Nephron progenitor cell (in vitro differentiated cells): Measurements from ENCODE around the gene PRDM16.
"Not testable (repeated sequence)": the region's sequence is repeated elsewhere in the genome, so short reads cannot be mapped to it uniquely, and the experiment has no call there.

Experiments used
- DNase-seq: peaks from one replicate; pipeline ENCODE4 v3.0.0; 2021
- H3K27ac Mint-ChIP-seq: 2 replicates; pipeline ENCODE4 v1.8.0; 2021; ENCODE audit warnings: mild to moderate bottlenecking, moderate library complexity, mixed read lengths
- H3K27me3 Mint-ChIP-seq: 2 replicates; pipeline ENCODE4 v1.8.0; 2021; ENCODE audit warnings: mild to moderate bottlenecking, low read depth, mixed read lengths; ENCODE audit not compliant: poor library complexity
- H3K36me3 Mint-ChIP-seq: 2 replicates; pipeline ENCODE4 v1.8.0; 2021; ENCODE audit warnings: low read depth, mixed read lengths
- H3K4me1 Mint-ChIP-seq: 2 replicates; pipeline ENCODE4 v1.8.0; 2021; ENCODE audit warnings: mixed read lengths
- H3K4me3 Mint-ChIP-seq: 2 replicates; pipeline ENCODE4 v1.8.0; 2021; ENCODE audit warnings: mild to moderate bottlenecking, moderate library complexity, mixed read lengths
- H3K9me3 Mint-ChIP-seq: 2 replicates; pipeline ENCODE4 v1.8.0; 2021; ENCODE audit warnings: mild to moderate bottlenecking, moderate library complexity, mixed read lengths
- TF ChIP-seq, protein P1 (sequence below): fragments of 200-600 bp; sonication (generic); IDR thresholded peaks from 2 replicates; pipeline ENCODE4 v1.5.0; 2021; ENCODE audit warnings: antibody characterized with exemption

PRDM16 gene

DNA sequence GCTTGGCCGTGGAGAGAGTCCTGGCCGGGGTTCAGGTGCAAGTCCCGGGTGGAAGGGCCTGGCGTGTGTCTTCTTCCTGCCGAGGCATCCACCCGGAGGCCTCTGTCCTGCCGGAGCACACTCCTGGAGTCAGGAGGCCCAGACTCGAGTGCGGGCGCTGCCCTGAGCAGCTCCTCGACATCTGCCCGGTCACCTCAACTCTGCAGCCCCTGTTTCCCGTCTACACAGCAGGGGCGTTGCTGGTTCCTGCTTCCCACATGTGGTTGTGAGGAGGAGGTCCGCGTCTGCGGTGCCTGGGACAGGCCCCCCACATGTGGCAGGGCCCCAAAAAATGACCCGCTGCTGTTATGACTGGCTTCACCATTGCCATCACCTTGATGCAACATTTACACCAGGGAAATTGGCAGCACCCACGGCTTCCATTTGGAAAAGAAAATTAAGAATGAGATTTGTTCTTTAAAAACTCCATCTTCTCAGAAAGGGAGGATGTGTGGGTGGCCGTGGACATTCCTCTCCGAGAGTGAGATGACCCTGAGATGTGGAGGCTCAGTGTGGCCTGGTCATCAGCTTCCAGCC is 169.8 kb downstream of the PRDM16 start:
- Mint-ChIP-seq H3K27me3 (peaks cover 35% of the 10 kb centered on the region), H3K4me3 (no peak overlapping the region), H3K4me1 (peaks cover 55% of the 10 kb centered on the region), H3K36me3 (no peaks in the 10 kb centered on the region), H3K9me3 (peaks cover 13% of the 10 kb centered on the region), H3K27ac (no peak overlapping the region)
- TF ChIP-seq, protein P1, sequence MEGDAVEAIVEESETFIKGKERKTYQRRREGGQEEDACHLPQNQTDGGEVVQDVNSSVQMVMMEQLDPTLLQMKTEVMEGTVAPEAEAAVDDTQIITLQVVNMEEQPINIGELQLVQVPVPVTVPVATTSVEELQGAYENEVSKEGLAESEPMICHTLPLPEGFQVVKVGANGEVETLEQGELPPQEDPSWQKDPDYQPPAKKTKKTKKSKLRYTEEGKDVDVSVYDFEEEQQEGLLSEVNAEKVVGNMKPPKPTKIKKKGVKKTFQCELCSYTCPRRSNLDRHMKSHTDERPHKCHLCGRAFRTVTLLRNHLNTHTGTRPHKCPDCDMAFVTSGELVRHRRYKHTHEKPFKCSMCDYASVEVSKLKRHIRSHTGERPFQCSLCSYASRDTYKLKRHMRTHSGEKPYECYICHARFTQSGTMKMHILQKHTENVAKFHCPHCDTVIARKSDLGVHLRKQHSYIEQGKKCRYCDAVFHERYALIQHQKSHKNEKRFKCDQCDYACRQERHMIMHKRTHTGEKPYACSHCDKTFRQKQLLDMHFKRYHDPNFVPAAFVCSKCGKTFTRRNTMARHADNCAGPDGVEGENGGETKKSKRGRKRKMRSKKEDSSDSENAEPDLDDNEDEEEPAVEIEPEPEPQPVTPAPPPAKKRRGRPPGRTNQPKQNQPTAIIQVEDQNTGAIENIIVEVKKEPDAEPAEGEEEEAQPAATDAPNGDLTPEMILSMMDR = no peak
- no peak for DNase-seq

GRCh38 chr1:3239991-3240390 is 171.0 kb downstream of the PRDM16 start:
- peaks cover 13% of the 10 kb centered on the region for H3K9me3 Mint-ChIP-seq
- H3K4me1 Mint-ChIP-seq = peaks cover 60% of the 10 kb centered on the region
- H3K4me3 Mint-ChIP-seq, H3K36me3 Mint-ChIP-seq, DNase-seq: not testable (repeated sequence)
- peak overlapping the region; percentile 71 for H3K27ac Mint-ChIP-seq
- peaks cover 40% of the 10 kb centered on the region for H3K27me3 Mint-ChIP-seq

GRCh38 chr1:3240524-3241235 is 171.7 kb downstream of the PRDM16 start:
- Mint-ChIP-seq H3K4me1 (peaks cover 58% of the 10 kb centered on the region), H3K27ac (no peak overlapping the region), H3K4me3 (no peak overlapping the region), H3K36me3 (no peaks in the 10 kb centered on the region), H3K27me3 (peaks cover 47% of the 10 kb centered on the region), H3K9me3 (peaks cover 13% of the 10 kb centered on the region)
- TF ChIP-seq, protein P1 = no peak
- no peak for DNase-seq

GRCh38 chr1:3241236-3241550 is 172.2 kb downstream of the PRDM16 start:
- Mint-ChIP-seq H3K27me3 (peaks cover 49% of the 10 kb centered on the region), H3K27ac (no peak overlapping the region)
- TF ChIP-seq, protein P1 = no peak

GRCh38 chr1:3241673-3242407 is 172.8 kb downstream of the PRDM16 start:
- Mint-ChIP-seq H3K4me3 (no peak overlapping the region), H3K4me1 (peaks cover 65% of the 10 kb centered on the region), H3K27me3 (peaks cover 50% of the 10 kb centered on the region), H3K9me3 (peaks cover 13% of the 10 kb centered on the region), H3K27ac (no peak overlapping the region), H3K36me3 (no peaks in the 10 kb centered on the region)
- TF ChIP-seq, protein P1 = no peak
- no peak for DNase-seq

More at GRCh38 chr1:3241236-3241550, 172.2 kb downstream of the PRDM16 start:
- no peak for DNase-seq
- Mint-ChIP-seq H3K4me1 (peaks cover 60% of the 10 kb centered on the region), H3K9me3 (peaks cover 13% of the 10 kb centered on the region), H3K36me3 (no peaks in the 10 kb centered on the region), H3K4me3 (no peak overlapping the region)

DNA sequence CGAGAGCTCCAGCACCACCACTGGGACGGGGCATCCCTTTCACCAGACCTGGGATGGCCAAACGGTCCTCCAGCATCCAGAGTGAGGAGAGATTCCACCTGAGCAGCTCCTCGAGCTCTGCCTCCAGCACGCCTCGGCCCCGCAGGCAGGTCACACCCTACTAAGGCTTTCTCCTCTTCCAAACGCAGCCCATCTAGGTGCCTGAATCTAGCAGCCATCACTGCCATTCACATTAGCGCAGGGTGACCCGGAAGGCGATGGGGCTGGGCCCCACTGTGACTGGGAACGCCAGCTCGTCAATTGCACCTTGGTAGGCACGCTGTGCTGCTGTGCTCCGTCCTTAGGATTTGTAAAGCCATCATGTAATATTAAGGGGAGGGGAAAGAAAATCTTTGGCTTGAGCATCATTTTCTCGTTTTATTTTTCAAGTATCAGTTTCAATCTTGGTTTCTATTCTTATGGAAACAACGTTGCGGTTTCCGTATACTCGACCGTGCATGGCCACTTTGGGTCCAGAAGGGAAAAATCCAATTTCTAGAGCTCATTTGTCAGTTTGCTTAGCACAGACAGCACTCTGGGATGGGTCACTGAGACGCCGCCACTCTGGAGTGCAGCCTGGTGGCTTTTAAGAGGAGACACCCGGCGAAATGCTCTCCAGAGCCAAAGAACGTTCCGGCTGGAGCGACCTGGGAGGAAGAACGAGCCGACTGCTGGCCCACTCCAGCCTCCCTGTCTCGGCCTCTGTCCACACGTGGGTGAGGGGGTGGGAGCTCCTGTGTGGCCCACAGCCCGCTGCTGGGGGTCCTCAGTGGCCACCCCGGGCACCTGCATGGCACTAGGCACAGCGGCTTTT is 173.6 kb downstream of the PRDM16 start:
- Mint-ChIP-seq H3K9me3 (peaks cover 13% of the 10 kb centered on the region), H3K4me1 (peaks cover 68% of the 10 kb centered on the region), H3K27me3 (peaks cover 49% of the 10 kb centered on the region), H3K4me3 (no peak overlapping the region), H3K27ac (no peak overlapping the region), H3K36me3 (no peaks in the 10 kb centered on the region)
- TF ChIP-seq, protein P1 = no peak
- no peak for DNase-seq
